ENCODE results near the gene PGM2. TPM values are rescaled to one million over a fixed set of nuclear protein-coding genes. Genes with fewer than 3 reads are reported as not detected.

PGM2 gene
- total RNA-seq, 2 donors from 2014 or later, result 13.8 to 17.6 TPM

- peak; percentile 86 to 88 for ATAC-seq
- intact Hi-C loops (cut with DNase I), result loop anchor here in 1 of 2 donors (5.0 kb wide), 2 partner anchors 82 to 83 kb away; no protein-coding TSS in a partner anchor
- peak; percentile 80 for DNase-seq
Observed at GRCh38 chr4:37889849-37890800, 63.6 kb downstream of the PGM2 start.

- DNase-seq, result peak; percentile 70
- ATAC-seq, result peak; percentile 45 to 75
- intact Hi-C loops (cut with DNase I), result no loop called here
Observed at GRCh38 chr4:37890801-37891259, 64.3 kb downstream of the PGM2 start, which contains the start of gene TBC1D1. TSS of gene TBC1D1 (plus strand) at chr4:37891084. CDS start at chr4:37902096, 11,012 bp downstream.

- DNase-seq (peak; percentile 47), ATAC-seq (peak; percentile 28 to 49)
- intact Hi-C loops (cut with DNase I), result no loop called here
Observed at GRCh38 chr4:37891260-37892159, 65.0 kb downstream of the PGM2 start.

GRCh38 chr4:37892641-37893040 lies 66.2 kb downstream of the PGM2 start:
- DNase-seq (no peak), ATAC-seq (no peak)
- intact Hi-C loops (cut with DNase I), result no loop called here

GRCh38 chr4:37893164-37893563 lies 66.7 kb downstream of the PGM2 start:
- DNase-seq (no peak), ATAC-seq (no peak)
- intact Hi-C loops (cut with DNase I), result no loop called here

GRCh38 chr4:37895271-37895670 lies 68.8 kb downstream of the PGM2 start:
- ATAC-seq, result no peak
- intact Hi-C loops (cut with DNase I), result no loop called here
- no peak for DNase-seq

- DNase-seq, result no peak
- intact Hi-C loops (cut with DNase I), result no loop called here
- no peak for ATAC-seq
Observed at GRCh38 chr4:37896206-37896860, 69.8 kb downstream of the PGM2 start.

GRCh38 chr4:37902212-37902611 lies 75.7 kb downstream of the PGM2 start:
- intact Hi-C loops (cut with DNase I), result no loop called here
- no peak for DNase-seq
- no peak for ATAC-seq

- intact Hi-C loops (cut with DNase I), result no loop called here
- DNase-seq (no peak), ATAC-seq (no peak)
Observed at GRCh38 chr4:37902738-37903693, 76.5 kb downstream of the PGM2 start.

GRCh38 chr4:37903901-37904300 lies 77.4 kb downstream of the PGM2 start:
- intact Hi-C loops (cut with DNase I), result no loop called here
- ATAC-seq, result no peak

GRCh38 chr4:37904824-37905223 lies 78.3 kb downstream of the PGM2 start:
- no peak for ATAC-seq
- intact Hi-C loops (cut with DNase I), result loop anchor here in 1 of 2 donors (5.0 kb wide), 1 partner anchor 42 kb away; no protein-coding TSS in a partner anchor
- DNase-seq, result no peak

More at GRCh38 chr4:37903901-37904300, 77.4 kb downstream of the PGM2 start:
- DNase-seq, result no peak

GRCh38 chr4:37905533-37906169 lies 79.2 kb downstream of the PGM2 start:
- DNase-seq (no peak), ATAC-seq (no peak)
- intact Hi-C loops (cut with DNase I), result loop anchor here in 1 of 2 donors (5.0 kb wide), 1 partner anchor 42 kb away; no protein-coding TSS in a partner anchor

- DNase-seq (peak; percentile 43), ATAC-seq (peak; percentile 62 to 76)
- intact Hi-C loops (cut with DNase I), result loop anchor here in 1 of 2 donors (5.0 kb wide), 1 partner anchor 39 kb away; no protein-coding TSS in a partner anchor
Observed at GRCh38 chr4:37908488-37909331, 82.2 kb downstream of the PGM2 start.

GRCh38 chr4:37909332-37910090 lies 83.0 kb downstream of the PGM2 start:
- no peak for DNase-seq
- peak; percentile 76 to 87 for ATAC-seq
- intact Hi-C loops (cut with DNase I), result loop anchor here in 1 of 2 donors (5.0 kb wide), 1 partner anchor 38 kb away; no protein-coding TSS in a partner anchor

- DNase-seq, result no peak
- intact Hi-C loops (cut with DNase I), result no loop called here
- peak in 1 of 2 donors; percentile 27 for ATAC-seq
Observed at GRCh38 chr4:37910091-37910486, 83.6 kb downstream of the PGM2 start.

All from left cardiac atrium (tissue), 4 donors.